GM19035 (cell line): ENCODE results near the gene MED12L.

Experiments
- ATAC-seq: cut with Tn5 transposase; IDR thresholded peaks from one replicate; pipeline ENCODE4 v1.9.1; 2021; ENCODE audit not compliant: unreplicated experiment

Gene MED12L

GRCh38 chr3:151169948-151170679 lies 84.7 kb downstream of the MED12L start:
- peak; percentile 34 for ATAC-seq

GRCh38 chr3:151171145-151171757 lies 85.8 kb downstream of the MED12L start:
- peak; percentile 46 for ATAC-seq

GRCh38 chr3:151174351-151174750 lies 88.9 kb downstream of the MED12L start:
- no peak for ATAC-seq

GRCh38 chr3:151175952-151176351 lies 90.5 kb downstream of the MED12L start:
- no peak for ATAC-seq

- no peak for ATAC-seq
Observed at GRCh38 chr3:151178208-151178845, 92.9 kb downstream of the MED12L start.

- no peak for ATAC-seq
Observed at GRCh38 chr3:151182349-151183079, 97.0 kb downstream of the MED12L start.

GRCh38 chr3:151183265-151183671 lies 97.8 kb downstream of the MED12L start:
- ATAC-seq: no peak

GRCh38 chr3:151191095-151191494 lies 105.6 kb downstream of the MED12L start:
- ATAC-seq: no peak

- ATAC-seq: no peak
Observed at GRCh38 chr3:151192545-151192944, 107.1 kb downstream of the MED12L start.

- ATAC-seq: no peak
Observed at GRCh38 chr3:151195826-151196225, 110.4 kb downstream of the MED12L start.

- no peak for ATAC-seq
Observed at GRCh38 chr3:151196434-151196833, 111.0 kb downstream of the MED12L start.

- ATAC-seq: no peak
Observed at GRCh38 chr3:151197228-151197627, 111.8 kb downstream of the MED12L start.

- ATAC-seq: no peak
Observed at GRCh38 chr3:151197981-151198767, 112.7 kb downstream of the MED12L start.

- ATAC-seq: no peak
Observed at GRCh38 chr3:151198849-151199248, 113.4 kb downstream of the MED12L start.

- ATAC-seq: no peak
Observed at GRCh38 chr3:151199554-151200438, 114.3 kb downstream of the MED12L start.

GRCh38 chr3:151200586-151200985 lies 115.1 kb downstream of the MED12L start:
- ATAC-seq: no peak

- ATAC-seq: no peak
Observed at GRCh38 chr3:151201051-151201730, 115.7 kb downstream of the MED12L start.

- peak; percentile 84 for ATAC-seq
Observed at GRCh38 chr3:151203051-151203420, 117.6 kb downstream of the MED12L start, which contains the start of gene GPR171. Gene GPR171 (minus strand): TSS chr3:151203216. CDS start chr3:151199386, 3,830 bp downstream.
